GM19397 (cell line): ENCODE results near the gene PTPRN2.
"Not testable (repeated sequence)": the region's sequence is repeated elsewhere in the genome, so short reads cannot be mapped to it uniquely, and the experiment has no call there.

Source experiments
- ATAC-seq: cut with Tn5 transposase; IDR thresholded peaks from one replicate; pipeline ENCODE4 v1.9.1; 2021; ENCODE audit warnings: mild to moderate bottlenecking, moderate library complexity; ENCODE audit not compliant: unreplicated experiment

The PTPRN2 gene

DNA sequence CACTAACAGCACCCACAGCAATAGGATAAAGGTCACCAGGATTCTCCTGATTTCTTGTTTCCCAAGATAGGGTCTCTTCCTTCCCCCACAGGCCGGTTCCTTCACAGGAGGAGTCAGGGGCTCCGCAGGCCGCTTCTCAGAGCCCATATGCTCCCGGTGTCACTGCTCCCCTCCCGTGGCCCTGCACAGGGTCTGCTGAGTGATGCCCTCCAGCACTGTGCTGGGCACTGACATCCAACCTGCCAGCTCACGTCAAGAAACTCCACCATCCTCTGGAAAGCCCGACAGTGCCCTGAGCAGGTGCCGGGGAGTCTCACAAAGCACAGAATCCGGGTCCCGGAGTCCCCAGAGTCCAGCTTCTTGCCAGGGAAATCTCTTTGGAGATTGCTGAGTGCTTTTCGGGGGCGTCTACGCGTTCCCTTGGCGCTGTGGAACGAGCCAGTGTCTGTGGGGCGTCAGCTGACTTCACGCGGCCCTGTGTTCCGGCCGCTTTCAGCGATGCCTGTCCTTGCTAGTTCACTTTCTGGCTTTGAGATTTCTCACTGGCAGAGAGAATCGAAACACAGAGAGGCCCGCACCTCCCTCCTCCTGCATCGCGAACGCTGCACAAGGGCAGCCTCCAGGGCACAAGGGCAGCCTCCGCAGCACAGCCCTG is 683.3 kb downstream of the PTPRN2 start:
- no peak for ATAC-seq

- ATAC-seq: no peak
Observed at GRCh38 chr7:157903710-157904109, 683.9 kb downstream of the PTPRN2 start.

DNA sequence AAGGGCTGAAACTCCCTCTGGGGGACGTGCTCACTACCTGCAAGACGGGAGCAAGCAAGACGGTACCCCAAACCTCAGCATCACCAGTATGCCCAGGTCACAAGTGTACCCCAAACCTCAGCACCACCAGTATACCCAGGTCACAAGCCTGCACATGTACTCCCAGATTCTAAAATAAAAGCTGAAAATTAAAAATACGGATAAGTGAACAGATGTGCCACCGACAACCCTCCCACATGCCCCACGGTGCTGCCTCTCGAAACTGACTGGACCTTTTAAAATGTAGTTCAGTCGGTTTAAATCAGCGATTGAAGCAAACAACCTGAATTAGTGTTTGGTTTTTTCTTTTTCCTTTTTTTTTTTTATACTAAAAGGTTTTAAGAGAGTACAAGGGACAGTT is 684.3 kb downstream of the PTPRN2 start:
- no peak for ATAC-seq

DNA sequence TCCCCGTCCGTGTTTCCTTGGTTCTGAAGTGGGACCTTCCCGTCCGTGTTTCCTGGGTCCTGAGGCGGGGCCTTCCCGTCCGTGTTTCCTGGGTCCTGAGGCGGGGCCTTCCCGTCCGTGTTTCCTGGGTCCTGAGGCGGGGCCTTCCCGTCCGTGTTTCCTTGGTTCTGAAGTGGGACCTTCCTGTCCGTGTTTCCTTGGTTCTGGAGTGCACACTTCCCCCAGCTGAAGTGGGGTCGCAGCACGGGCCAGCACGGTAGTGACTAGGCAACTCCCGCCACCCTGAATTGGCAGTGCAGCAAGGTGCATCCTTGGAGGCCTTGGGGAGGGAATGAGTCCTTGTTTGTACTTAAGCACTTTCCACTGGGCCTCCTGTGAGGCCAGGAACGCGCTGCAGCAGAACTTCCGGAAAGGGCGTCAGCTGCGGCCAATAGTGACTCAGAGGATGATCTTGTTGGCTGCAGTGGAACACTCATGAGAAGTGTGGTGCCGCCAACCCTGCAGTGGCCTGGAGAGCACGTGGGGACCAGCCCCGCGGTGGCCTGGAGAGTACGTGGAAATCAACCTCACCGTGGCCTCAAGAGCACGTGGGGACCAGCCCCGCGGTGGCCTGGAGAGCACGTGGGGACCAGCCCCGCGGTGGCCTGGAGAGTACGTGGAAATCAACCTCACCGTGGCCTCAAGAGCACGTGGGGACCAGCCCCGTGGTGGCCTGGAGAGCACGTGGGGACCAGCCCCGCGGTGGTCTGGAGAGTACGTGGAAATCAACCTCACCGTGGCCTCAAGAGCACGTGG is 685.6 kb downstream of the PTPRN2 start:
- ATAC-seq: not testable (repeated sequence)

- ATAC-seq: no peak
Observed at GRCh38 chr7:157901166-157901565, 686.5 kb downstream of the PTPRN2 start.

DNA sequence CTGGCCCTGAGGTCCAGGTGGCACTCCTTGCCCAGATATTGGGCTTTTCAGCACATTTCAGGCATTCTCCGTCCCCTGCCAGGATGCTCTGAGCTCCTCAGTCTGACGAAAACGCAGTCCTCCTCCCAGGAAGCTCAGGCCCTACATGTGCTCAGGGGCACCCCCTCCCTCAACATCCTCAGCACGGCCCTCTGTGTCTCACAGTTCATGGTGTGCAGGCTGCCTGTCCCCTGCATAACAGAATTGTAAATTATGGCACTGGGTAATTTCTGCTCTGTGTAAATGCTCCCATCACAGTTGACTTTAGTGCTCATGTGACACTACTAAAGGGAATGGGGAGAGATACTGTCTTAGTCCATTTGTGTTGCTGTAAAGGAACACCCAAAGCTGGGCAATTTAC is 687.1 kb downstream of the PTPRN2 start:
- no peak for ATAC-seq

DNA sequence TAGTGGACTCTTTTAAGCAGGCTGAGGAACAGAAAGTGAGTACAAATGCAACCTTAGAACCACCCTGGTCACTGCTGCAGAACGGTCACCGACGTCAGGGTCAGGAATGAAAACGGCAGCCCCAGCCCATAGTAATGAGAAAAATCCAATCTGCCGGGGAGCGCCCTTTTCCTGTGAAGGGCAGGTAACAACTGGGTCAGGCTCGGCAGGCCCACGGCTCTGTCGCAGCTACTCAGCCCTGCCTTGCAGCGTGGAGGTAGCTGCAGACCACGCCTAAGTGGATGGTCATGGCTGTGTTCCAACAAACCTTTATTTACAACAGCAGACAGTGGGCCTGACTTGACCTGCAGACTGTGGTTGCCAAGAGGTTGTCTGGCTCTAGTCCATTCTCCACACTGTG is 687.6 kb downstream of the PTPRN2 start:
- no peak for ATAC-seq

GRCh38 chr7:157898802-157899505 is 688.7 kb downstream of the PTPRN2 start:
- ATAC-seq: no peak

GRCh38 chr7:157898261-157898660 is 689.4 kb downstream of the PTPRN2 start:
- no peak for ATAC-seq

- no peak for ATAC-seq
Observed at GRCh38 chr7:157897681-157898080, 689.9 kb downstream of the PTPRN2 start.

DNA sequence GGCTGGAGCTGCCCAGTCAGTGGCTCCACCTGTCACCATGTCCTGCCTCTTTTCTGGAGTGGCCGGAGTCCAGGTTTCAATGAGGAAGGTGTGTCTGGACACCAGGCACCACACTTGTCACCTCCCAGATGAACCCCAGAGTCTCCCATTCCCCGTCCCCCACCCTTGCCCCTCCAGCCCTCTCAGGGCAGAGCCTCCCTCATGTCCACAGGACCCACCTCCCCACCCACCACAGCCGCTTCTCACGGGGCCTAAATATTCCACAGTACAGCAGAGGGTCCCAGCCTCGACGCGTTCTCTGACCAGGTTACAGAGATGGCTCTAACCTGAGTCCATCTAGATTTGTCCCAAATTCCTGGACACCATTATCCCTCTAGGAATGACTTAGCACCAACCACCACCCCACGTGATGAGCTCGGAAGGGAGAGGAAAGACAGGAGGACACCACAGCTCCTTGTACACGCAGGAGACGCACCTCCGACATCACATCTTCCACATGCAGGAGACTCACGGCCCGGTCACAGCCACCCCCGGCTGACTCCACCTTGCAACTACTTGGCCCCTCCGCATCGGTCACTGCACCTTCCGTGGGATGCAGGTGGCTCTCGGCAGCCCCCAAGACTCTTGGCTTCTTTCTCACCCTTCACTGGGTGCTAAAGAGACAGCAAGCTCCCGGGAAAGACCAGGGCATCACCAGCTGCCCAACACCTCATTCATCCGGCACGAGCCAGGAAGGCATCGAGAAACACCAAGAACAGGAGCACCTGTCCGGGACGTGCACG is 690.7 kb downstream of the PTPRN2 start:
- ATAC-seq: no peak

GRCh38 chr7:157896376-157896675 is 691.3 kb downstream of the PTPRN2 start:
- not testable (repeated sequence) for ATAC-seq

- ATAC-seq: no peak
Observed at GRCh38 chr7:157895520-157896375, 691.9 kb downstream of the PTPRN2 start.

DNA sequence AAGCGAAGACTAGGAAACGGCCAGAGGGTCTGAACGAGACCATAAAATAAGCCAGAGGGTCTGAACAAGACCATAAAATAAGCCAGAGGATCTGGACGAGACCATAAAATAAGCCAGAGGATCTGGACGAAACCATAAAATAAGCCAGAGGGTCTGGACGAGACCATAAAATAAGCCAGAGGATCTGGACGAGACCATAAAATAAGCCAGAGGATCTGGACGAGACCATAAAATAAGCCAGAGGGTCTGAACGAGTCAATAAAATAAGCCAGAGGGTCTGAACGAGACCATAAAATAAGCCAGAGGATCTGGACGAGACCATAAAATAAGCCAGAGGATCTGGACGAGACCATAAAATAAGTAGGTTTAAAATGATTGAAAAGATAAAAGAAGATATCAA is 692.5 kb downstream of the PTPRN2 start:
- not testable (repeated sequence) for ATAC-seq

DNA sequence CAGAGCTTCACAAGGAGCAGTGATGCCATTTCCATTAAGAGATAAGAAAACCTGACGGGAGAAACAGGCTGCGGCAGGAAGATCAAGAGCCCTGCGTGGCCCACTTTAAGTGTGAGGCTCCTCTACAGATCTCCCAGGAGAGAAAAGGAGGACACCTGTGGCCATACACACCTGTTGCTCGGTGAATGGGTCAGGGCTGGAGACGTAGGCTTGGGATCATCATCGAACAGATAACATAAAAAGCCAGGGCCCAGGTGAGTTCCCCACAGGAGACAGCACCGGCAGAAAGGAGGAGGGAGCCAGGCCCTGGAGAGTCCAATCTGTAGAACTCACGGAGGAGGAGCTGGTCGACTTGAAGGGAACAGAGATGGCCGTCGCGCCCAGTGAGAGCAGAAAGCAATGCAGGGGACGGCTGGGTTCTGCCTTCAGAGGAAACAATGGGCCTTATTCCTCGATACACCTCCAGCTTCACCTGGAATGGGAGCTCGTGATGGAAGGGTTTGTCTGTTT is 694.0 kb downstream of the PTPRN2 start:
- no peak for ATAC-seq

DNA sequence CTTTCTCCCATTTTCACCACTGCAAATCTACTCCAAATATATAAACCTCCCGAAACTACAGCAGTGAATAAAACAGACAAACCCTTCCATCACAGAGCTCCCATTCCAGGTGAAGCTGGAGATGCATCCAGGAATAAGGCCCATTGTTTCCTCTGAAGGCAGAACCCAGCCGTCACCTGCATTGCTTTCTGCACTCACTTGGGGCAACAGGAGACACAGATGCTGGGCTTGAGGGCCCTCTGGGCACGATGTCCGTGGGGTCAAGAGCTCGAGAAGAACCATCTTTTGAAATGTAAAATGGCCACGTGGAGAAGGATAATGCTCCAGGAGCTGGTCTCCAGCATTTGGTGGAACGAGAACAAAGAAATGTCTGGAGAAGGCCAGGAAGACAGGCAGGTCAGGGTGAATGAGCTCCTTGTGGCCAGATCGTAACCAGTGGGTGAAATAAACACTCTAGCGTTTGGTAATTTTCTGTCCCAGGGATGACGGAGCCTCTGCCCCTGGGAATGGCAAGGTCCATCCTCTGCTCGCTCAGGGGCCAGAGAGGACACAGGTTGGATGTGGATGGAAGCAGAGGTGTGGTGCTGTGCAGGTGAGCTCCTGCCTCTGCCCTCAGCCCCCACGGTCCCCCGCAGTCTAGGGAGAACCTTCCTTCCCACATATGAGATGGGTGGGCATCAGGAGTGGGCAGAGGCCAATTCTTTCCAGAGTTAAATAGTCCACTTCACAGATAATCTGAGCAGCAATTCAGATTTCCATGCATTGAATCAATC is 694.7 kb downstream of the PTPRN2 start:
- ATAC-seq: no peak

DNA sequence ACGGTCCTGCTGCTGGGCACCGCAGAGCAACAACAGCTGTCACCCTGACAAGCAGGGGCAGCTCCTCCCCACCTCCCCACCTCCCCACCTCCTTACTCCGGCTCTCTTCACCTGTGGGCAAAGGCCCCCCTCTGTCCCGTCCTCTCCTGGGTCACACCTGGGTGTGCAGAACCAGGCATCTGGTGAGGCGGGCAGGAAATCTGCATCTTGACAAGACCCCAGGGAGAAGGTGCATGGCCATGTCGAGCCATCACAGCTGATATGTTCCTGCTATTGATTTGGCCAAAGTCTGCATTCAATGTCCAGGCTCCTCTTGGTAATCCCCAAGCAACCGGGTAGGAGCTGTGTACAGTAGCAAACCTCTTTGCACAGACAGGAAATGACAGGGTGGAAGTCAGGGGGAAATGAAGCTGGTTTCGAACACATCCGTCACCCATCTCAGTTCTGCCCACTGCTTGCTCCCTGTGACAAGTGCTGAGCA is 696.7 kb downstream of the PTPRN2 start:
- no peak for ATAC-seq

GRCh38 chr7:157889480-157889879 is 698.1 kb downstream of the PTPRN2 start:
- ATAC-seq: no peak

DNA sequence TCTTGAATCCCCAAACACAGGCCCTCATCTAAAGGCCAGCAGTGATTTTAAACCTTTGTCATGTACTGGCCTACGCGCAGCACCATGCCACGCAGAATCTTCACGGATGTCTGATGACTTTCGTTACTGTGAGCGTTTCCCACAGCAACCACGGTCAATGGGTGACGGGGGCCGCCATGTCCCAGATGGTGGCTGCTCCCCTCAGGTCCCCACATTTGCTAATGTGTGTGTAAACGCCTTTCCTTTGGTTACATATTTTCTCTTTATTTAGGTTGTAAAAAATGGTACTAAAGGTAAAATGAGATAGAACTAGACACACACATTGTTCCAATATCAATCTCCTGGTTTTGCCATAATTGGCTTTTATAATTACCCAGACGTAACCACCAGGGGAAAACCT is 699.0 kb downstream of the PTPRN2 start:
- ATAC-seq: no peak
